Ovary (tissue), 9 donors: Measurements from ENCODE around the gene MAN1C1. TPM values are rescaled to one million over a fixed set of nuclear protein-coding genes. Genes with fewer than 3 reads are reported as not detected.

Experiments used
- DNase-seq, 5 donors: peaks; one replicate each; pipeline ENCODE4 v3.0.0-alpha.2; 2019 to 2020
- H3K27ac ChIP-seq, 2 donors: fragments of 200-600 bp; one replicate each; pipeline versions ENCODE4 v1.5.1 to v1.8.0; 2019 to 2022
- H3K27me3 ChIP-seq: fragments of 200-600 bp; one replicate; pipeline ENCODE4 v1.8.0; 2022
- H3K36me3 ChIP-seq: fragments of 200-600 bp; sonication (generic); one replicate; pipeline ENCODE4 v1.5.1; 2019
- H3K4me1 ChIP-seq: one replicate; pipeline ENCODE4 v1.8.1; 2013; ENCODE audit warnings: mild to moderate bottlenecking, moderate library complexity; ENCODE audit not compliant: insufficient read depth
- H3K4me3 ChIP-seq: fragments of 200-600 bp; sonication (generic); one replicate; pipeline ENCODE4 v1.5.1; 2017
- H3K9me3 ChIP-seq, 2 donors: fragments of 200-600 bp in 1 of 2; sonication (generic) in 1 of 2; one replicate each; pipeline versions ENCODE4 v1.5.1 to v1.8.1; 2013 to 2019; ENCODE audit warnings: mild to moderate bottlenecking in 1 of 2, moderate library complexity in 1 of 2
- EP300 ChIP-seq: sonication (generic); formaldehyde crosslinking; IDR thresholded peaks from one replicate; pipeline ENCODE4 v1.6.1; 2017; ENCODE audit warnings: antibody characterized with exemption
- POLR2A ChIP-seq: fragments of 450-650 bp; IDR thresholded peaks from one replicate; pipeline ENCODE4 v1.6.1; 2017; ENCODE audit warnings: antibody characterized with exemption, mild to moderate bottlenecking, moderate library complexity
- WGBS, 3 donors: extraction: QIAGEN DNeasy Blood & Tissue Kit in 1 of 3; methylation state at CpG; one replicate each; pipeline versions ENCODE4 v1.1.5 to v1.1.7; 2013 to 2017; 5-methylcytosine and 5-hydroxymethylcytosine counted together
- intact Hi-C, 4 donors: fragments of 100-400 bp; cut with DNase I; formaldehyde crosslinking; loops; one replicate each; pipeline versions ENCODE4 v1.11.0 to v1.15.1; 2022 to 2023
- polyA plus RNA-seq, 2 donors: library from polyadenylated mRNA; stranded (reverse); fragments of 200-250 nt in 1 of 2; fragments of 350-450 nt in 1 of 2; fragmentation: Illumina TruSeq in 1 of 2; extraction: RNeasy Lipid Tissue Mini Kit (QIAGEN cat#74804) in 1 of 2; gene quantifications; one replicate each; pipeline ENCODE4 v1.2.3, GENCODE V29; 2013 to 2014
- total RNA-seq, 7 donors: library from RNA; depleted of rRNA in 2 of 7; stranded (reverse); fragments of >200 nt in 2 of 7; fragmentation: NEBNext Ultra II Directional in 3 of 7; extraction: Animal tissue kit (Norgen Biotek cat#: 25700) in 3 of 7; gene quantifications; one replicate each; pipeline versions ENCODE4 v1.1.0 to v1.2.4, GENCODE V29; 2016 to 2023
- TF ChIP-seq, protein P1 (sequence below), 3 donors: fragments of 450-650 bp in 2 of 3; fragments of 200-600 bp in 1 of 3; IDR thresholded peaks; one replicate each; pipeline versions ENCODE4 v1.5.1 to v1.8.0; 2016 to 2022; ENCODE audit warnings: antibody characterized with exemption in 3 of 3, mild to moderate bottlenecking in 1 of 3
- donor health status: DM: no; HTN: no; CAD: no; lungs with moderate emphysema.
- donor health status: DM: no; HTN: no; CAD: no.
- donor health status: Bipolar disorder and iron deficiency.
- donor health status: DM: yes; HTN: yes; CAD: no.
- donor health status: DM: no; HTN: no; CAD: no.
- donor health status: DM: yes; HTN: yes; CAD: no.

The MAN1C1 gene
- total and polyA plus RNA-seq, 9 donors: 18.0 to 59.2 (median 33.1) TPM

DNA sequence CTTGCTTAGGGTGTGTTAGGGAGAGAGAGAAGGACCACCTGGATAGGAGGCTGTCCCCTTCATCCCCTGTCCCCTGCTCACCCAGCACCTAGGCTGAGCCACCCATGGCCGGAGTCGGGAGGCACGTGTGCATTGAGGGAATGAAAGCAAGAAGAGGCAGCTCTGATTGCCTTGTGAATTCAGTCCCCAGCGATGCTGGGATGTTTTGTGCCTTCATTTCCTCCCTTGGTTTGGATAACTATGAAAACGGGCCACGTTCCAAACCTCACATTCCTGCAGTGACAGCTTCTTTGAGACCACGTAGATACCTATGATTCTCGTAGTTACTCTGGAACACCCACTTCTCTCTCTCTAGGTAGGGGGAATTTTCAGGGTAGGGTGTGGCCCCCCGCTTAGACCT is 67.1 kb downstream of the MAN1C1 start:
- WGBS, 3 donors: 15 to 42% (median 28%) methylated on average over 9 of the region's 9 CpGs
- Histone ChIP-seq H3K4me1 (peaks cover 11% of the 10 kb centered on the region), H3K27ac (no peak overlapping the region), H3K9me3 (no peaks in the 10 kb centered on the region), H3K27me3 (no peaks in the 10 kb centered on the region), H3K36me3 (no peaks in the 10 kb centered on the region), H3K4me3 (no peak overlapping the region)
- DNase-seq: no peak
- intact Hi-C loops: loop anchor here in 1 of 4 donors (10.0 kb wide), 1 partner anchor 59 kb away; no protein-coding TSS in a partner anchor
- TF ChIP-seq EP300: no peak
- TF ChIP-seq POLR2A: no peak
- TF ChIP-seq, protein P1, sequence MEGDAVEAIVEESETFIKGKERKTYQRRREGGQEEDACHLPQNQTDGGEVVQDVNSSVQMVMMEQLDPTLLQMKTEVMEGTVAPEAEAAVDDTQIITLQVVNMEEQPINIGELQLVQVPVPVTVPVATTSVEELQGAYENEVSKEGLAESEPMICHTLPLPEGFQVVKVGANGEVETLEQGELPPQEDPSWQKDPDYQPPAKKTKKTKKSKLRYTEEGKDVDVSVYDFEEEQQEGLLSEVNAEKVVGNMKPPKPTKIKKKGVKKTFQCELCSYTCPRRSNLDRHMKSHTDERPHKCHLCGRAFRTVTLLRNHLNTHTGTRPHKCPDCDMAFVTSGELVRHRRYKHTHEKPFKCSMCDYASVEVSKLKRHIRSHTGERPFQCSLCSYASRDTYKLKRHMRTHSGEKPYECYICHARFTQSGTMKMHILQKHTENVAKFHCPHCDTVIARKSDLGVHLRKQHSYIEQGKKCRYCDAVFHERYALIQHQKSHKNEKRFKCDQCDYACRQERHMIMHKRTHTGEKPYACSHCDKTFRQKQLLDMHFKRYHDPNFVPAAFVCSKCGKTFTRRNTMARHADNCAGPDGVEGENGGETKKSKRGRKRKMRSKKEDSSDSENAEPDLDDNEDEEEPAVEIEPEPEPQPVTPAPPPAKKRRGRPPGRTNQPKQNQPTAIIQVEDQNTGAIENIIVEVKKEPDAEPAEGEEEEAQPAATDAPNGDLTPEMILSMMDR (IDR thresholded peaks at IDR 0.05): no peak

GRCh38 chr1:25684216-25684965 is 67.8 kb downstream of the MAN1C1 start:
- H3K9me3 ChIP-seq: no peaks in the 10 kb centered on the region
- H3K27me3 ChIP-seq: no peaks in the 10 kb centered on the region
- no peak overlapping the region for H3K27ac ChIP-seq
- intact Hi-C loops: loop anchor here in 1 of 4 donors (10.0 kb wide), 1 partner anchor 60 kb away; no protein-coding TSS in a partner anchor
- TF ChIP-seq POLR2A: no peak
- TF ChIP-seq, protein P1 (IDR thresholded peaks at IDR 0.05): no peak
- H3K4me3 ChIP-seq: no peak overlapping the region
- 85 to 87% (median 86%) methylated on average over 13 of the region's 13 CpGs for WGBS, 3 donors
- DNase-seq: peak in 1 of 5 donors; percentile 36
- no peaks in the 10 kb centered on the region for H3K36me3 ChIP-seq
- peaks cover 12% of the 10 kb centered on the region for H3K4me1 ChIP-seq

DNA sequence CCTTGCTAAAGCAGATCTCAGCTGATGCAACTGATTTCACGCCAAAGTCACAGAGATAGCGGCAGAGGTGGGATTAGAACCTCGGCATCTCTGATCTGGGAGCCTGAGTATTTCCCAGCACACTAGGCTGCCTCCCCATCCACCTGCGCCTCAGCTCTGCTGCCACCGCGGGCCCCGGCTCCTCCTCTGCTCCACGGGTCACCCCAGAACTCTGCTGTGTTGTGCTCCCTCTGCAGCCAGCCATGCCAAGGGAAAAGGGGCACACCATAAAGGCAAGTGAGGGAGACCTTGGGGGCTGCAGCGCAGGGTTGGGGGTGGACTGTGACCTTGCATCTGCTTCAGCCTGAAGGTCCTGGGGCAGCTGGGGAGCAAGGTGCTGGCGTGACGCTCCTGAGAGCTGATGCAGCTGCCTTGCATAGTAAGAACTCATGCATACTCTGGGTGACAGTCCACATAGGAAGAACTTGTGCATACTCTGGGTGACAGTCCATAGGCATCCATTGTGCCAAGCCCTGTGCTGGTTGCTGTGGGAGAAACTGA is 68.7 kb downstream of the MAN1C1 start:
- Histone ChIP-seq H3K36me3 (no peaks in the 10 kb centered on the region), H3K4me3 (no peak overlapping the region), H3K27ac (no peak overlapping the region), H3K9me3 (no peaks in the 10 kb centered on the region), H3K27me3 (no peaks in the 10 kb centered on the region), H3K4me1 (peaks cover 12% of the 10 kb centered on the region)
- 91 to 95% (median 93%) methylated on average over 11 of the region's 11 CpGs for WGBS, 3 donors
- no peak for DNase-seq
- intact Hi-C loops: loop anchor here in 1 of 4 donors (10.0 kb wide), 1 partner anchor 60 kb away; no protein-coding TSS in a partner anchor
- TF ChIP-seq, protein P1 (IDR thresholded peaks at IDR 0.05): no peak
- no peak for TF ChIP-seq POLR2A
- no peak for TF ChIP-seq EP300

DNA sequence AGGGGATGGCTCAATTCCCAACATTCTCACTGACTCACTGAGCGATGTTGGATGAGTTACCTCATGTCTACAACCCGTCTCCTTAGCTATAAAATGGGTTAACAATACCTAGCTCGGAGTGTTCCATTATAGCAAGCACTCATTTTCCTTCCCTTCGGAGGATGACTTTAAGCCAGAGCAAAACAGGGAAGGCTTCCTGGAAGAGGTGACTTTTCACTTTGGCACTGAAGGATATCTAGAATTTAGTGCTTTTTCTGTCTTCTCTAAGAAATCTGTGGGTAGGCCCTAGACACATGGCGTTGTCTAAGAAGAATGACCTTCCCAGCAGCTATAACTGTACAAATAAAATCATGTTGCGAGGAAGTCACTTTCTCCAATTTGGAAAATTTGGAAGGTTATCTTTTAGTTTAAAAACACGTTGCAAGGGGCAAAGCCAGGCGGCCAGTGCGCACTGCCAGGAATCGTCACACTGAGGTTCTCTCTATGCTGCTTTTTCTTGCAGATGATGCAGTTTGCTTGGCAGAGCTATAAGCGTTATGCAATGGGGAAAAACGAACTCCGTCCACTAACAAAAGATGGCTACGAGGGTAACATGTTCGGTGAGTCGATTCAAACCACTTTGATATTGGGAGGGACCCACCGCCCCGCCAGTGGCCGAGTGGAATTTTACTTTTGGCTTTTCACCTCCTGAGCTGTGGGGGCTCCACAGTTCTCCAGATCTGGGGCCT is 69.5 kb downstream of the MAN1C1 start:
- Histone ChIP-seq H3K4me3 (no peak overlapping the region), H3K4me1 (peaks cover 12% of the 10 kb centered on the region), H3K9me3 (no peaks in the 10 kb centered on the region), H3K27me3 (no peaks in the 10 kb centered on the region), H3K27ac (peak overlapping the region in 1 of 2 donors; percentile 25), H3K36me3 (no peaks in the 10 kb centered on the region)
- WGBS, 3 donors: 83 to 90% (median 88%) methylated on average over 19 of the region's 19 CpGs
- intact Hi-C loops: loop anchor here in 1 of 4 donors (10.0 kb wide), 1 partner anchor 61 kb away; no protein-coding TSS in a partner anchor
- DNase-seq: peak in 1 of 5 donors; percentile 43
- TF ChIP-seq EP300 (no peak), POLR2A (no peak)
- TF ChIP-seq, protein P1 (IDR thresholded peaks at IDR 0.05): no peak
